GM12864 (cell line): ENCODE measurements around the gene HS3ST2.

Experiments used
- DNase-seq: peaks from one replicate; pipeline ENCODE4 v3.0.0-alpha.2; 2011; ENCODE audit warnings: low read depth
- H3K4me3 ChIP-seq: 2 replicates; pipeline ENCODE4 v1.5.1; 2011; ENCODE audit warnings: mild to moderate bottlenecking, low read depth, low read length, control low read depth
- TF ChIP-seq, protein P1 (sequence below): IDR thresholded peaks from 2 replicates; pipeline ENCODE4 v1.5.1; 2011; ENCODE audit warnings: low read depth, mild to moderate bottlenecking, moderate library complexity, low read length, control low read depth, inconsistent platforms; ENCODE audit errors: missing control alignments

Gene HS3ST2

DNA sequence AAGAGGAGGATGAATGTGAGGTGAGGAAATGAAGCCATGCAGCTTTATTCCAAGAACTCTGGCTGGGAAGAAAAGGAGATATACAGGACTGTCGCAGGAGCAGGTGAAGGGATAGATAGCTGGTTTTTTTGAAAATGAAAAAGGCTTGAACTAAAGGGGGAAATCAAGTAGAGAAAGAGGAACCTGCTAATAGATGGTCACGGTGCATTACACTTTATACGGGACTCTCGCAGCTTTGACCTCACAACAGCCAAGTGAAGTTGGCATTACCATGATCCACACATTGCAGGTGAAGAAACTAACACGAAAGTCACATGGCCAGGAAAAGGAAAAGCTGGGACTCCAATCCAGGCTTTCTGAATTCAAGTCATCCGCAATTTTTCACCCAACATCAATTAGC lies 86.9 kb downstream of the HS3ST2 start:
- no peak for DNase-seq
- TF ChIP-seq, protein P1, sequence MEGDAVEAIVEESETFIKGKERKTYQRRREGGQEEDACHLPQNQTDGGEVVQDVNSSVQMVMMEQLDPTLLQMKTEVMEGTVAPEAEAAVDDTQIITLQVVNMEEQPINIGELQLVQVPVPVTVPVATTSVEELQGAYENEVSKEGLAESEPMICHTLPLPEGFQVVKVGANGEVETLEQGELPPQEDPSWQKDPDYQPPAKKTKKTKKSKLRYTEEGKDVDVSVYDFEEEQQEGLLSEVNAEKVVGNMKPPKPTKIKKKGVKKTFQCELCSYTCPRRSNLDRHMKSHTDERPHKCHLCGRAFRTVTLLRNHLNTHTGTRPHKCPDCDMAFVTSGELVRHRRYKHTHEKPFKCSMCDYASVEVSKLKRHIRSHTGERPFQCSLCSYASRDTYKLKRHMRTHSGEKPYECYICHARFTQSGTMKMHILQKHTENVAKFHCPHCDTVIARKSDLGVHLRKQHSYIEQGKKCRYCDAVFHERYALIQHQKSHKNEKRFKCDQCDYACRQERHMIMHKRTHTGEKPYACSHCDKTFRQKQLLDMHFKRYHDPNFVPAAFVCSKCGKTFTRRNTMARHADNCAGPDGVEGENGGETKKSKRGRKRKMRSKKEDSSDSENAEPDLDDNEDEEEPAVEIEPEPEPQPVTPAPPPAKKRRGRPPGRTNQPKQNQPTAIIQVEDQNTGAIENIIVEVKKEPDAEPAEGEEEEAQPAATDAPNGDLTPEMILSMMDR = no peak
- no peak overlapping the region for H3K4me3 ChIP-seq

DNA sequence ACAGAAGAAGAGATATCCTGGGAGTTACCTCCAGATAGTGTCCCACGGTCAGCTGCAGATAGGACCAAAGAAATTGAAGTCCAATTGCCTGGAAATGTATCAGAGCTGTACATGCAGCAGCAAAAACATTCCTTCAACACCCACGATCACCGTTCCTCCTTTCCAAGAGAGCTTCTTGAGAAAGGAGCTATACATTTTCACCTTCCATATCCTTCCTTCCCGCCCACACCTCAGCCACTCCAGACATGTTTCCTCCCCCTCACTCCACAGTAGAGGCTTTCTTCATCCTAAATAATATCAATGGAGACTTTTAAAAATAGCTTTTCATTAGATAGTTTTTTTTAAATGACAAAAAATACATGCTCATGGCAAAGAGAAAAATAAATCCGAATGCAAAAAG lies 87.6 kb downstream of the HS3ST2 start:
- TF ChIP-seq, protein P1 = no peak
- no peak for DNase-seq
- no peak overlapping the region for H3K4me3 ChIP-seq

DNA sequence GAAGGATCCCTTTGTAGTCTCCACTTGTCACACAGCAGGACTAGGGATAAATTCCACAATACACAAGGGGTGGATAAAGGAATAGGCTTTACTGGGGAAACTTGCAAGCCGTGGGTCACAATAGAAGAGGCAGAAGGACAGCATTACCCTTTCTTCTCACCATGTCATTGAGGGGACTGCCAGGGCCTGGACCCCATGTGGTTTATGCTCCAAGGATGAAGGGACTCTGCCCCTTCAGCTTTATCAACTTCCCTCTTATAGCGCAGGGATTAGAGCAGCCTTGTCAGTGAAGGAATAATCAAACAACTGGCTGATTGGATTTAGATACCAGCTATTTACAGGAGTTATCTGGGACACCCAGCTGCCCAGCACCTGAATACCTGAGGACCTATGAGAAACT lies 89.8 kb downstream of the HS3ST2 start:
- DNase-seq = no peak
- H3K4me3 ChIP-seq = no peak overlapping the region
- TF ChIP-seq, protein P1 = no peak

DNA sequence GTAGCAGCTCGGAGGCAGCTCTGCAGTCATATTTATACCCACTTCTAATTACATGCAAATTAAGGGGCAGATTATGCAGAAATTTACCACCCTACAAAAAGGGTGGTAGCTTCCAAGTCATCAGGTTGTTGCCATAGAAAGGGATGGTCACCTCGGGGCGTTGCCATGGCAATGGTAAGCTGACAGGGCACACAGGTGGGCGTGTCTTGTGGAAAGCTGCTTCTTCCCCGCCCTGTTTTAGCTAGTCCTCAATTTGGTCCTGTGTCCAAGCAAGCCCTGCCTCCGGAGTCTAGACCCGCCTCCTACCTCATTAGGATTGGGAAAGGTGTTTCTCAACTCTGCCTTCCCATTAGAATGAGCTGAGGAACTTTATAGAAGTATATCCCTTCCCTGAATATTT lies 98.7 kb downstream of the HS3ST2 start:
- TF ChIP-seq, protein P1 = no peak
- H3K4me3 ChIP-seq = no peak overlapping the region
- DNase-seq = no peak

DNA sequence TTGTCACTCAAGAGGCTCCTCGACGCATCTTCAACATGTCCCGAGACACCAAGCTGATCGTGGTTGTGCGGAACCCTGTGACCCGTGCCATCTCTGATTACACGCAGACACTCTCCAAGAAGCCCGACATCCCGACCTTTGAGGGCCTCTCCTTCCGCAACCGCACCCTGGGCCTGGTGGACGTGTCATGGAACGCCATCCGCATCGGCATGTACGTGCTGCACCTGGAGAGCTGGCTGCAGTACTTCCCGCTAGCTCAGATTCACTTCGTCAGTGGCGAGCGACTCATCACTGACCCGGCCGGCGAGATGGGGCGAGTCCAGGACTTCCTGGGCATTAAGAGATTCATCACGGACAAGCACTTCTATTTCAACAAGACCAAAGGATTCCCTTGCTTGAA lies 101.0 kb downstream of the HS3ST2 start:
- no peak overlapping the region for H3K4me3 ChIP-seq
- no peak for DNase-seq
- TF ChIP-seq, protein P1 = no peak

DNA sequence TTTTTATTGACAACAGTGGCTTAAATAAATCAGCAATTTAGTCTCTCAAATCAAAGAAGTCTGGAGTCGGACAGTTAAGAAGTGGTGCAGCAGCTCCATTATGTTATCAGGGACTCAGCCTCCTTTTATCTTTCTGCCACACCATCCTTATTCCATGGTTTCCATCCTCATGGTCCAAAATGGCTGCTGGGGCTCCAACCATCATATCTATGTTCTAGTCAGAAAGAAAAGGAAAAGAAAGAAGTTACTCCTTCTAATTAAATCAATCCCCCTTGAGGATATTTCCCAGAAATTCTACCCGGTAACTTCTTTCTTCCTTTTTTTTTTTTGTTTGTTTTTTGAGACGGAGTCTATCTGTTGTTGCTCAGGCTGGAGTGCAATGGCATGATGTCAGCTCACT lies 109.5 kb downstream of the HS3ST2 start:
- DNase-seq = no peak
- no peak overlapping the region for H3K4me3 ChIP-seq
- TF ChIP-seq, protein P1 = no peak

DNA sequence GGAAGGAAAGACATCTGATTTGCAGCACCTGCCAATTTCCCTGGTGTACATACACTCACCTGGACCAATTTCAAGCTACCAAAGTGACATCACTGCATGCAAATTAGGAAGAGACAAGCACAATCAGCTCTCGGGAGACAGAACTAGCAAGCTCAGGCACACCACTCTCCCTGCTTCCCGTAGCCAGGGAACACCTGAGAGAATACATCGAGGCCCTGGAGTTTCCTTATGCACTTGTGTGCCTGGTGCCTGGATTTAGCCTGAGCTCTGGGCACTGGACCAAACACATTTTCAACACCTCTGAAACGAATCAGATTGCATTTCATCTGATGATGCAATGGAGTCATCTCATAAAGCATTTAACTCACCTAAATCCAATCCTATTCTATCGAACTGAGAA lies 110.5 kb downstream of the HS3ST2 start:
- TF ChIP-seq, protein P1 = no peak
- no peak overlapping the region for H3K4me3 ChIP-seq
- no peak for DNase-seq
